Left lung (tissue), 10 donors: Measurements from ENCODE around the gene APOL5. TPM values are rescaled to one million over a fixed set of nuclear protein-coding genes. Genes with fewer than 3 reads are reported as not detected.

Source experiments
- ATAC-seq: fragments of 200-7000 bp; cut with Tn5 transposase; one replicate; pipeline ENCODE4 v1.9.1; 2020; ENCODE audit warnings: moderate library complexity
- DNase-seq, 4 donors: peaks; one replicate each; pipeline ENCODE4 v3.0.0-alpha.2; 2013 to 2020
- H3K27ac ChIP-seq, 2 donors: fragments of 200-600 bp; sonication (generic) in 1 of 2; one replicate each; pipeline versions ENCODE4 v1.5.0 to v1.8.0; 2020 to 2021
- H3K27me3 ChIP-seq, 2 donors: fragments of 200-600 bp; sonication (generic) in 1 of 2; one replicate each; pipeline versions ENCODE4 v1.5.0 to v1.8.0; 2020 to 2021
- H3K36me3 ChIP-seq, 2 donors: fragments of 200-600 bp; sonication (generic) in 1 of 2; one replicate each; pipeline versions ENCODE4 v1.5.0 to v1.8.0; 2020 to 2021
- H3K4me1 ChIP-seq, 2 donors: fragments of 200-600 bp; one replicate each; pipeline ENCODE4 v1.8.0; 2021
- H3K4me3 ChIP-seq, 2 donors: fragments of 200-600 bp; sonication (generic) in 1 of 2; one replicate each; pipeline versions ENCODE4 v1.5.0 to v1.8.0; 2020 to 2021; ENCODE audit warnings: mild to moderate bottlenecking in 1 of 2
- H3K9me3 ChIP-seq, 2 donors: fragments of 200-600 bp; sonication (generic) in 1 of 2; one replicate each; pipeline versions ENCODE4 v1.5.0 to v1.8.0; 2020 to 2021
- intact Hi-C, 2 donors: fragments of 100-400 bp; cut with DNase I; formaldehyde crosslinking; loops; one replicate each; pipeline versions ENCODE4 v1.11.2 to v1.14.2; 2022
- polyA plus RNA-seq, 6 donors: library from polyadenylated mRNA; unstranded; fragments of 120-200 nt; gene quantifications; one replicate each; pipeline ENCODE4 v1.2.1, GENCODE V29; 2013; ENCODE audit not compliant: insufficient read length in 6 of 6
- total RNA-seq, 2 donors: library from RNA; stranded (reverse); fragmentation: NEBNext Ultra II Directional; extraction: Animal tissue kit (Norgen Biotek cat#: 25700); gene quantifications; one replicate each; pipeline ENCODE4 v1.2.1, GENCODE V29; 2021
- TF ChIP-seq, protein P1 (sequence below), 2 donors: fragments of 200-600 bp; sonication (generic) in 1 of 2; IDR thresholded peaks; one replicate each; pipeline versions ENCODE4 v1.5.0 to v1.8.0; 2021; ENCODE audit warnings: antibody characterized with exemption in 2 of 2
- donor health status: DM: no; HTN: yes; CAD: no.
- donor health status: DM: no; HTN: no; CAD: no.

APOL5 gene
- total and polyA plus RNA-seq, 8 donors = 0.10 to 0.11 TPM; not detected in 6

- Histone ChIP-seq H3K27ac (no peak overlapping the region), H3K4me1 (no peaks in the 10 kb centered on the region), H3K9me3 (no peaks in the 10 kb centered on the region), H3K27me3 (no peaks in the 10 kb centered on the region), H3K4me3 (no peak overlapping the region), H3K36me3 (no peaks in the 10 kb centered on the region)
- ATAC-seq (no peak), DNase-seq (no peak)
- intact Hi-C loops = no loop called here
- TF ChIP-seq, protein P1, sequence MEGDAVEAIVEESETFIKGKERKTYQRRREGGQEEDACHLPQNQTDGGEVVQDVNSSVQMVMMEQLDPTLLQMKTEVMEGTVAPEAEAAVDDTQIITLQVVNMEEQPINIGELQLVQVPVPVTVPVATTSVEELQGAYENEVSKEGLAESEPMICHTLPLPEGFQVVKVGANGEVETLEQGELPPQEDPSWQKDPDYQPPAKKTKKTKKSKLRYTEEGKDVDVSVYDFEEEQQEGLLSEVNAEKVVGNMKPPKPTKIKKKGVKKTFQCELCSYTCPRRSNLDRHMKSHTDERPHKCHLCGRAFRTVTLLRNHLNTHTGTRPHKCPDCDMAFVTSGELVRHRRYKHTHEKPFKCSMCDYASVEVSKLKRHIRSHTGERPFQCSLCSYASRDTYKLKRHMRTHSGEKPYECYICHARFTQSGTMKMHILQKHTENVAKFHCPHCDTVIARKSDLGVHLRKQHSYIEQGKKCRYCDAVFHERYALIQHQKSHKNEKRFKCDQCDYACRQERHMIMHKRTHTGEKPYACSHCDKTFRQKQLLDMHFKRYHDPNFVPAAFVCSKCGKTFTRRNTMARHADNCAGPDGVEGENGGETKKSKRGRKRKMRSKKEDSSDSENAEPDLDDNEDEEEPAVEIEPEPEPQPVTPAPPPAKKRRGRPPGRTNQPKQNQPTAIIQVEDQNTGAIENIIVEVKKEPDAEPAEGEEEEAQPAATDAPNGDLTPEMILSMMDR (IDR thresholded peaks at IDR 0.05) = no peak
Measured at GRCh38 chr22:35726398-35726797, 8.7 kb downstream of the APOL5 start.

GRCh38 chr22:35726933-35727332, 9.3 kb downstream of the APOL5 start:
- TF ChIP-seq, protein P1 (IDR thresholded peaks at IDR 0.05) = no peak
- ATAC-seq = no peak
- no peak for DNase-seq
- Histone ChIP-seq H3K4me3 (no peak overlapping the region), H3K27me3 (no peaks in the 10 kb centered on the region), H3K27ac (no peak overlapping the region), H3K4me1 (no peaks in the 10 kb centered on the region), H3K9me3 (no peaks in the 10 kb centered on the region), H3K36me3 (no peaks in the 10 kb centered on the region)
- intact Hi-C loops = no loop called here

- no peak for DNase-seq
- TF ChIP-seq, protein P1 (IDR thresholded peaks at IDR 0.05) = no peak
- no peaks in the 10 kb centered on the region for H3K36me3 ChIP-seq
- no peaks in the 10 kb centered on the region for H3K4me1 ChIP-seq
- H3K9me3 ChIP-seq = no peaks in the 10 kb centered on the region
- H3K27me3 ChIP-seq = no peaks in the 10 kb centered on the region
- no peak overlapping the region for H3K4me3 ChIP-seq
- no peak for ATAC-seq
- H3K27ac ChIP-seq = no peak overlapping the region
- intact Hi-C loops = no loop called here
Measured at GRCh38 chr22:35727436-35727835, 9.8 kb downstream of the APOL5 start.

- DNase-seq = no peak
- Histone ChIP-seq H3K4me1 (no peaks in the 10 kb centered on the region), H3K9me3 (no peaks in the 10 kb centered on the region), H3K36me3 (no peaks in the 10 kb centered on the region), H3K27ac (no peak overlapping the region), H3K4me3 (no peak overlapping the region), H3K27me3 (no peaks in the 10 kb centered on the region)
- TF ChIP-seq, protein P1 (IDR thresholded peaks at IDR 0.05) = no peak
- intact Hi-C loops = no loop called here
- no peak for ATAC-seq
Measured at GRCh38 chr22:35728639-35729308, 11.1 kb downstream of the APOL5 start.

- no peak for DNase-seq
- Histone ChIP-seq H3K4me3 (no peak overlapping the region), H3K9me3 (no peaks in the 10 kb centered on the region), H3K4me1 (no peaks in the 10 kb centered on the region), H3K27me3 (no peaks in the 10 kb centered on the region), H3K27ac (no peak overlapping the region), H3K36me3 (no peaks in the 10 kb centered on the region)
- ATAC-seq = no peak
- TF ChIP-seq, protein P1 (IDR thresholded peaks at IDR 0.05) = no peak
- intact Hi-C loops = no loop called here
Measured at GRCh38 chr22:35729309-35729698, 11.6 kb downstream of the APOL5 start.
